Vagina (tissue), 2 donors: ENCODE data around the gene ITIH1.

Source experiments
- POLR2A ChIP-seq, 2 donors: fragments of 450-650 bp; IDR thresholded peaks; one replicate each; pipeline ENCODE4 v1.6.1; 2017; ENCODE audit warnings: antibody characterized with exemption in 2 of 2, mild to moderate bottlenecking in 2 of 2, moderate library complexity in 2 of 2
- TF ChIP-seq, protein P1 (sequence below), 3 experiments: fragments of 450-650 bp in 2 of 3; fragments of 200-600 bp in 1 of 3; sonication (generic) in 1 of 3; IDR thresholded peaks; one replicate each; pipeline ENCODE4 v1.5.1; 2017 to 2019; ENCODE audit warnings: antibody characterized with exemption in 3 of 3, mild to moderate bottlenecking in 2 of 3, moderate library complexity in 2 of 3

GRCh38 chr3:52777959-52778805, 783 bp downstream of the ITIH1 start:
- TF ChIP-seq, protein P1, sequence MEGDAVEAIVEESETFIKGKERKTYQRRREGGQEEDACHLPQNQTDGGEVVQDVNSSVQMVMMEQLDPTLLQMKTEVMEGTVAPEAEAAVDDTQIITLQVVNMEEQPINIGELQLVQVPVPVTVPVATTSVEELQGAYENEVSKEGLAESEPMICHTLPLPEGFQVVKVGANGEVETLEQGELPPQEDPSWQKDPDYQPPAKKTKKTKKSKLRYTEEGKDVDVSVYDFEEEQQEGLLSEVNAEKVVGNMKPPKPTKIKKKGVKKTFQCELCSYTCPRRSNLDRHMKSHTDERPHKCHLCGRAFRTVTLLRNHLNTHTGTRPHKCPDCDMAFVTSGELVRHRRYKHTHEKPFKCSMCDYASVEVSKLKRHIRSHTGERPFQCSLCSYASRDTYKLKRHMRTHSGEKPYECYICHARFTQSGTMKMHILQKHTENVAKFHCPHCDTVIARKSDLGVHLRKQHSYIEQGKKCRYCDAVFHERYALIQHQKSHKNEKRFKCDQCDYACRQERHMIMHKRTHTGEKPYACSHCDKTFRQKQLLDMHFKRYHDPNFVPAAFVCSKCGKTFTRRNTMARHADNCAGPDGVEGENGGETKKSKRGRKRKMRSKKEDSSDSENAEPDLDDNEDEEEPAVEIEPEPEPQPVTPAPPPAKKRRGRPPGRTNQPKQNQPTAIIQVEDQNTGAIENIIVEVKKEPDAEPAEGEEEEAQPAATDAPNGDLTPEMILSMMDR (IDR thresholded peaks at IDR 0.05): no peak
- no peak for TF ChIP-seq POLR2A (IDR thresholded peaks at IDR 0.05)
